ENCODE results near the gene CHST3. TPM values are rescaled to one million over a fixed set of nuclear protein-coding genes. Genes with fewer than 3 reads are reported as not detected.

The CHST3 gene
- polyA plus RNA-seq, 1 donor from 2014 or later: 4.1 TPM

- no peaks in the 10 kb centered on the region for H3K79me2 ChIP-seq (replicated peaks; ENCODE audit: insufficient read depth, low read length)
Observed at GRCh38 chr10:72002354-72003295, 38.4 kb downstream of the CHST3 start.

GRCh38 chr10:72006026-72006425 is 41.8 kb downstream of the CHST3 start:
- no peak overlapping the region for H2AFZ ChIP-seq (ENCODE audit: low read depth, low read length)
- H3K27ac ChIP-seq (ENCODE audit: low read length): no peak overlapping the region
- no peak overlapping the region for H3K9ac ChIP-seq (ENCODE audit: low read length)
- no peak overlapping the region for H3K4me2 ChIP-seq (ENCODE audit: low read length)
- no peaks in the 10 kb centered on the region for H3K36me3 ChIP-seq (ENCODE audit: insufficient read depth, low read length)
- no peaks in the 10 kb centered on the region for H3K9me3 ChIP-seq (ENCODE audit: low read length)
- no peaks in the 10 kb centered on the region for H3K9me2 ChIP-seq (ENCODE audit: insufficient read depth, low read length)
- no peaks in the 10 kb centered on the region for H3K27me3 ChIP-seq (ENCODE audit: insufficient read depth, low read depth, low read length)
- no peaks in the 10 kb centered on the region for H3F3A ChIP-seq (ENCODE audit: insufficient read depth, low read length, poor library complexity, severe bottlenecking)
- H3K4me3 ChIP-seq (ENCODE audit: low read length): no peak overlapping the region
- H3K79me2 ChIP-seq (replicated peaks; ENCODE audit: insufficient read depth, low read length): no peaks in the 10 kb centered on the region
- no peaks in the 10 kb centered on the region for H4K20me1 ChIP-seq (ENCODE audit: insufficient read depth)
- no peak for TF ChIP-seq EP300 (conservative IDR thresholded peaks at IDR 0.05; ENCODE audit: poor library complexity, severe bottlenecking)
- no peak for TF ChIP-seq EZH2 (IDR thresholded peaks at IDR 0.05; ENCODE audit: borderline replicate concordance, insufficient read depth, low read length, poor library complexity, severe bottlenecking)
- TF ChIP-seq MXI1 (conservative IDR thresholded peaks at IDR 0.05; ENCODE audit: poor library complexity, severe bottlenecking): no peak
- no peak for TF ChIP-seq RAD21 (conservative IDR thresholded peaks at IDR 0.05)
- no peak for TF ChIP-seq TAF1 (IDR thresholded peaks at IDR 0.05; ENCODE audit: low read depth)
- no peak for TF ChIP-seq POLR2AphosphoS5 (IDR thresholded peaks at IDR 0.05)
- TF ChIP-seq SMC3 (conservative IDR thresholded peaks at IDR 0.05; ENCODE audit: poor library complexity): no peak
- no peak for TF ChIP-seq REST (IDR thresholded peaks at IDR 0.05; ENCODE audit: borderline replicate concordance)

More at GRCh38 chr10:72002354-72003295, 38.4 kb downstream of the CHST3 start:
- no peak for TF ChIP-seq RAD21 (conservative IDR thresholded peaks at IDR 0.05)
- TF ChIP-seq TAF1 (IDR thresholded peaks at IDR 0.05; ENCODE audit: low read depth): no peak
- TF ChIP-seq, protein P1, sequence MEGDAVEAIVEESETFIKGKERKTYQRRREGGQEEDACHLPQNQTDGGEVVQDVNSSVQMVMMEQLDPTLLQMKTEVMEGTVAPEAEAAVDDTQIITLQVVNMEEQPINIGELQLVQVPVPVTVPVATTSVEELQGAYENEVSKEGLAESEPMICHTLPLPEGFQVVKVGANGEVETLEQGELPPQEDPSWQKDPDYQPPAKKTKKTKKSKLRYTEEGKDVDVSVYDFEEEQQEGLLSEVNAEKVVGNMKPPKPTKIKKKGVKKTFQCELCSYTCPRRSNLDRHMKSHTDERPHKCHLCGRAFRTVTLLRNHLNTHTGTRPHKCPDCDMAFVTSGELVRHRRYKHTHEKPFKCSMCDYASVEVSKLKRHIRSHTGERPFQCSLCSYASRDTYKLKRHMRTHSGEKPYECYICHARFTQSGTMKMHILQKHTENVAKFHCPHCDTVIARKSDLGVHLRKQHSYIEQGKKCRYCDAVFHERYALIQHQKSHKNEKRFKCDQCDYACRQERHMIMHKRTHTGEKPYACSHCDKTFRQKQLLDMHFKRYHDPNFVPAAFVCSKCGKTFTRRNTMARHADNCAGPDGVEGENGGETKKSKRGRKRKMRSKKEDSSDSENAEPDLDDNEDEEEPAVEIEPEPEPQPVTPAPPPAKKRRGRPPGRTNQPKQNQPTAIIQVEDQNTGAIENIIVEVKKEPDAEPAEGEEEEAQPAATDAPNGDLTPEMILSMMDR (IDR thresholded peaks at IDR 0.05; ENCODE audit: poor library complexity, severe bottlenecking): no peak
- no peak for TF ChIP-seq MXI1 (conservative IDR thresholded peaks at IDR 0.05; ENCODE audit: poor library complexity, severe bottlenecking)
- no peak for TF ChIP-seq EZH2 (IDR thresholded peaks at IDR 0.05; ENCODE audit: borderline replicate concordance, insufficient read depth, low read length, poor library complexity, severe bottlenecking)
- no peak for TF ChIP-seq SMC3 (conservative IDR thresholded peaks at IDR 0.05; ENCODE audit: poor library complexity)
- TF ChIP-seq EP300 (conservative IDR thresholded peaks at IDR 0.05; ENCODE audit: poor library complexity, severe bottlenecking): no peak
- TF ChIP-seq POLR2AphosphoS5 (IDR thresholded peaks at IDR 0.05): no peak
- no peak for TF ChIP-seq REST (IDR thresholded peaks at IDR 0.05; ENCODE audit: borderline replicate concordance)
- Histone ChIP-seq H4K20me1 (ENCODE audit: insufficient read depth) (no peaks in the 10 kb centered on the region), H2AFZ (ENCODE audit: low read depth, low read length) (no peak overlapping the region), H3K27me3 (ENCODE audit: insufficient read depth, low read depth, low read length) (no peaks in the 10 kb centered on the region), H3K9me2 (ENCODE audit: insufficient read depth, low read length) (no peaks in the 10 kb centered on the region), H3F3A (ENCODE audit: insufficient read depth, low read length, poor library complexity, severe bottlenecking) (no peaks in the 10 kb centered on the region), H3K27ac (ENCODE audit: low read length) (no peak overlapping the region), H3K9ac (ENCODE audit: low read length) (no peak overlapping the region), H3K4me3 (ENCODE audit: low read length) (no peak overlapping the region), H3K4me2 (ENCODE audit: low read length) (no peak overlapping the region), H3K36me3 (ENCODE audit: insufficient read depth, low read length) (no peaks in the 10 kb centered on the region), H3K9me3 (ENCODE audit: low read length) (no peaks in the 10 kb centered on the region)
